ENCODE data around the gene DNAH17. TPM values are rescaled to one million over a fixed set of nuclear protein-coding genes. Genes with fewer than 3 reads are reported as not detected.

Gene DNAH17
- total RNA-seq, 1 experiment from 2014 or later = 0.13 TPM

DNA sequence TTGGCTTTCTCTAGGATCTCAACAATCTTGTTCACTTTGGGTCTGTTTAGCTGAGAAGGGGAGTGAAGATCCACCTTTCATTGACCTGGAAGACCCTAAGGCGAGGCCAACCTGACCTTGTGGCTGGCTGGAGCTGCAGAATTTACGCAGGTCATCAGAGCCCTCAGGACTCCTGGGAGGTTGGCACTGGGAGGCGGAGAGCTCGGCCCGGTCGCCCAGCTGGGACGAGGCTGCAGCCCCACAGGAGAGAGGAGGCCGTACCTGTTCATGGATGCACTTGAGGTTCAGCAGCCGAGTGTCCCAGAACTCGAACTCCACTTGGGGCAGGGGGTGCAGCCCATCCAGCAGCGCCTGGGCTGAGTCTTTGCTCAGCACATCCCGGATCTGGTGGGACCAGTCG is 5.9 kb downstream of the DNAH17 start:
- H3K9ac ChIP-seq (ENCODE audit: extremely low read depth, insufficient read length, low read length) = no peak overlapping the region
- no peak overlapping the region for H4K8ac ChIP-seq (replicated peaks; ENCODE audit: insufficient read length, low read depth, low read length)
- no peak overlapping the region for H2AFZ ChIP-seq (ENCODE audit: low read length)
- H4K5ac ChIP-seq (ENCODE audit: insufficient read length, low read depth, low read length) = no peak overlapping the region
- no peaks in the 10 kb centered on the region for H3K23me2 ChIP-seq (ENCODE audit: insufficient read length, low read depth, low read length, poor library complexity, severe bottlenecking)
- H2BK120ac ChIP-seq (ENCODE audit: low read depth, low read length, poor library complexity, severe bottlenecking) = no peak overlapping the region
- H4K91ac ChIP-seq (ENCODE audit: insufficient read length, low read depth, low read length) = no peak overlapping the region
- no peak overlapping the region for H3T11ph ChIP-seq (ENCODE audit: low read length)
- H3K9me3 ChIP-seq (ENCODE audit: control insufficient read depth, low read depth, low read length) = no peaks in the 10 kb centered on the region
- H3K36me3 Mint-ChIP-seq (ENCODE audit: insufficient read depth in 1 of 3, low read depth in 3 of 3) = peaks cover 0 to 3% (median 0%) of the 10 kb centered on the region in 3 experiments; a peak in 1 of 7 replicates
- H3K18ac ChIP-seq (ENCODE audit: insufficient read length, low read depth, low read length) = no peak overlapping the region
- TF ChIP-seq CTCF (conservative IDR thresholded peaks at IDR 0.05) = no peak
- H3K4me1 Mint-ChIP-seq = peaks cover 13 to 22% of the 10 kb centered on the region in 2 experiments
- WGBS (ENCODE audit: extremely low coverage, insufficient read length, low lambda C conversion rate) = no CpG with 5 or more reads among the region's 13 CpGs
- no peaks in the 10 kb centered on the region for H3K79me1 ChIP-seq (ENCODE audit: insufficient read depth, low read depth, low read length, poor library complexity, severe bottlenecking)
- H3K4me2 ChIP-seq (ENCODE audit: insufficient read depth, insufficient read length, low read length) = no peak overlapping the region
- H2BK15ac ChIP-seq (ENCODE audit: low read depth, low read length) = no peak overlapping the region
- no peaks in the 10 kb centered on the region for H3K27me3 ChIP-seq (ENCODE audit: insufficient read depth, low read length)
- H2BK5ac ChIP-seq (ENCODE audit: insufficient read length, low read length) = no peak overlapping the region
- H4K20me1 ChIP-seq (ENCODE audit: control insufficient read depth, insufficient read depth, insufficient read length) = no peaks in the 10 kb centered on the region
- 0 out of 2 replicates have a peak, but pooled peaks cover under 1% of the 10 kb centered on the region for H3K4me1 ChIP-seq (ENCODE audit: insufficient read depth, low read length)
- H3K56ac ChIP-seq (ENCODE audit: insufficient read length, low read depth, low read length) = no peak overlapping the region
- no peak overlapping the region for H3K4me3 Mint-ChIP-seq
- no peak overlapping the region for H3K23ac ChIP-seq (ENCODE audit: insufficient read length, low read depth, low read length)
- H3K9me3 Mint-ChIP-seq = no peaks in the 10 kb centered on the region; a peak in 2 of 5 replicates
- no peak overlapping the region for H2BK12ac ChIP-seq (ENCODE audit: insufficient read length, low read depth, low read length)
- no peak overlapping the region for H2AK5ac ChIP-seq (ENCODE audit: insufficient read length, low read length)
- H3K79me2 ChIP-seq (ENCODE audit: insufficient read depth, low read length) = no peaks in the 10 kb centered on the region
- no peak overlapping the region for H2BK20ac ChIP-seq (ENCODE audit: low read depth, low read length, poor library complexity, severe bottlenecking)
- peaks cover 14% of the 10 kb centered on the region for H3K27me3 Mint-ChIP-seq (ENCODE audit: low read depth)
- no peak overlapping the region for H3K27ac Mint-ChIP-seq
- no peak overlapping the region for H3K27ac ChIP-seq (ENCODE audit: insufficient read length, low read depth, low read length)
- H3K4ac ChIP-seq (ENCODE audit: low read depth, low read length) = no peak overlapping the region
- no peak for DNase-seq
- H3K14ac ChIP-seq (ENCODE audit: insufficient read depth, low read length) = no peak overlapping the region

Measured in H9 (cell line).